Ovary (tissue), 3 donors: Measurements from ENCODE around the gene SORCS3.

Experiments
- CTCF ChIP-seq, 3 donors: fragments of 450-650 bp in 2 of 3; fragments of 200-600 bp in 1 of 3; IDR thresholded peaks; one replicate each; pipeline versions ENCODE4 v1.5.1 to v1.8.0; 2016 to 2022; ENCODE audit warnings: antibody characterized with exemption in 3 of 3, mild to moderate bottlenecking in 1 of 3
- EP300 ChIP-seq: sonication (generic); formaldehyde crosslinking; IDR thresholded peaks from one replicate; pipeline ENCODE4 v1.6.1; 2017; ENCODE audit warnings: antibody characterized with exemption
- donor health status: DM: no; HTN: no; CAD: no.

- no peak for TF ChIP-seq CTCF (IDR thresholded peaks at IDR 0.05)
- no peak for TF ChIP-seq EP300
Measured at GRCh38 chr10:105024184-105024583, 383.1 kb downstream of the SORCS3 start.
